ENCODE measurements around the gene ATG3. TPM values are rescaled to one million over a fixed set of nuclear protein-coding genes. Genes with fewer than 3 reads are reported as not detected.
"Not testable (repeated sequence)": the region's sequence is repeated elsewhere in the genome, so short reads cannot be mapped to it uniquely, and the experiment has no call there.

Gene ATG3
- total RNA-seq, 1 experiment from 2014 or later, result 55.2 TPM

GRCh38 chr3:112498914-112499711 lies 62.6 kb downstream of the ATG3 start, which contains the start of gene BTLA:
TSS of gene BTLA (minus strand) at chr3:112499472. CDS start at chr3:112499358, 114 bp downstream.
- no peak within 1 kb of the TSS for H3K27ac ChIP-seq
- no peaks in the 10 kb centered on the region for H3K4me1 ChIP-seq
- H3K4me3 ChIP-seq, result no peak within 1 kb of the TSS
- no peaks in the 10 kb centered on the region for H3K27me3 ChIP-seq
- H3K36me3 ChIP-seq, result no peaks in the 10 kb centered on the region
- no peak for DNase-seq
- H3K9me3 ChIP-seq (replicated peaks), result 0 out of 2 replicates have a peak, but pooled peaks cover 3% of the 10 kb centered on the region

GRCh38 chr3:112497897-112498548 lies 63.7 kb downstream of the ATG3 start:
- DNase-seq, result no peak
- Histone ChIP-seq H3K4me1 (no peaks in the 10 kb centered on the region), H3K27me3 (no peaks in the 10 kb centered on the region), H3K27ac (no peak overlapping the region), H3K36me3 (no peaks in the 10 kb centered on the region), H3K4me3 (no peak overlapping the region), H3K9me3 (replicated peaks) (0 out of 2 replicates have a peak, but pooled peaks cover 3% of the 10 kb centered on the region)

GRCh38 chr3:112496366-112497067 lies 65.2 kb downstream of the ATG3 start:
- DNase-seq, result no peak
- Histone ChIP-seq H3K27me3 (no peaks in the 10 kb centered on the region), H3K9me3 (replicated peaks) (0 out of 2 replicates have a peak, but pooled peaks cover 3% of the 10 kb centered on the region), H3K27ac (no peak overlapping the region), H3K4me3 (no peak overlapping the region), H3K4me1 (no peaks in the 10 kb centered on the region), H3K36me3 (no peaks in the 10 kb centered on the region)

GRCh38 chr3:112494448-112494767 lies 67.4 kb downstream of the ATG3 start:
- DNase-seq; H3K9me3 ChIP-seq (replicated peaks); H3K27ac ChIP-seq; H3K36me3 ChIP-seq; H3K4me1 ChIP-seq; H3K4me3 ChIP-seq; H3K27me3 ChIP-seq: not testable (repeated sequence)

- Histone ChIP-seq H3K4me3 (no peak overlapping the region), H3K36me3 (no peaks in the 10 kb centered on the region), H3K27ac (no peak overlapping the region), H3K4me1 (no peaks in the 10 kb centered on the region), H3K27me3 (no peaks in the 10 kb centered on the region), H3K9me3 (replicated peaks) (0 out of 2 replicates have a peak, but pooled peaks cover 5% of the 10 kb centered on the region)
- no peak for DNase-seq
Observed at GRCh38 chr3:112492124-112492523, 69.6 kb downstream of the ATG3 start.

GRCh38 chr3:112491373-112491772 lies 70.4 kb downstream of the ATG3 start:
- H3K27ac ChIP-seq, result no peak overlapping the region
- H3K27me3 ChIP-seq, result no peaks in the 10 kb centered on the region
- 0 out of 2 replicates have a peak, but pooled peaks cover 5% of the 10 kb centered on the region for H3K9me3 ChIP-seq (replicated peaks)
- DNase-seq, result no peak
- no peak overlapping the region for H3K4me3 ChIP-seq
- H3K36me3 ChIP-seq, result no peaks in the 10 kb centered on the region
- H3K4me1 ChIP-seq, result no peaks in the 10 kb centered on the region

- DNase-seq, result no peak
- Histone ChIP-seq H3K4me1 (no peaks in the 10 kb centered on the region), H3K27ac (no peak overlapping the region), H3K9me3 (replicated peaks) (0 out of 2 replicates have a peak, but pooled peaks cover 5% of the 10 kb centered on the region), H3K27me3 (no peaks in the 10 kb centered on the region), H3K36me3 (no peaks in the 10 kb centered on the region), H3K4me3 (no peak overlapping the region)
Observed at GRCh38 chr3:112489674-112490479, 71.9 kb downstream of the ATG3 start.

GRCh38 chr3:112486811-112487505 lies 74.8 kb downstream of the ATG3 start:
- H3K27ac ChIP-seq, result no peak overlapping the region
- DNase-seq, result peak in 1 of 2 experiments; percentile 13
- 0 out of 2 replicates have a peak, but pooled peaks cover 2% of the 10 kb centered on the region for H3K9me3 ChIP-seq (replicated peaks)
- no peaks in the 10 kb centered on the region for H3K27me3 ChIP-seq
- no peaks in the 10 kb centered on the region for H3K36me3 ChIP-seq
- H3K4me3 ChIP-seq, result no peak overlapping the region
- no peaks in the 10 kb centered on the region for H3K4me1 ChIP-seq

GRCh38 chr3:112484352-112484751 lies 77.4 kb downstream of the ATG3 start:
- no peaks in the 10 kb centered on the region for H3K36me3 ChIP-seq
- H3K4me3 ChIP-seq, result no peak overlapping the region
- H3K27me3 ChIP-seq, result no peaks in the 10 kb centered on the region
- no peak overlapping the region for H3K27ac ChIP-seq
- 0 out of 2 replicates have a peak, but pooled peaks cover 2% of the 10 kb centered on the region for H3K9me3 ChIP-seq (replicated peaks)
- no peak for DNase-seq
- no peaks in the 10 kb centered on the region for H3K4me1 ChIP-seq

GRCh38 chr3:112482675-112483074 lies 79.1 kb downstream of the ATG3 start:
- H3K9me3 ChIP-seq (replicated peaks), result no peaks in the 10 kb centered on the region
- H3K36me3 ChIP-seq, result no peaks in the 10 kb centered on the region
- no peak overlapping the region for H3K4me3 ChIP-seq
- DNase-seq, result no peak
- H3K27ac ChIP-seq, result no peak overlapping the region
- no peaks in the 10 kb centered on the region for H3K4me1 ChIP-seq
- H3K27me3 ChIP-seq, result no peaks in the 10 kb centered on the region

Other genes starting within 250 kb of the ATG3 start
- gene CD200, start 228.8 kb downstream of the ATG3 start, total RNA-seq (2014; rRNA removed; shearing (Covaris generic)), result not detected in 2 replicates
- gene BTLA, start 62.5 kb downstream of the ATG3 start, total RNA-seq (2014; rRNA removed; shearing (Covaris generic)), result not detected in 2 replicates
- gene SLC35A5, start 83 bp upstream of the ATG3 start, total RNA-seq (2014; rRNA removed; shearing (Covaris generic)), result 36.6 and 37.1 TPM in 2 replicates
- 14.5 and 18.0 TPM in 2 replicates for gene CCDC80, start 79.2 kb upstream of the ATG3 start, total RNA-seq (2014; rRNA removed; shearing (Covaris generic))